ENCODE results near the gene ANKS1A. TPM values are rescaled to one million over a fixed set of nuclear protein-coding genes. Genes with fewer than 3 reads are reported as not detected.
"Not testable (repeated sequence)": the region's sequence is repeated elsewhere in the genome, so short reads cannot be mapped to it uniquely, and the experiment has no call there.

The ANKS1A gene
- total RNA-seq, 3 donors from 2014 or later (not counting 1 experiment from before 2014, with no cell fraction given), result 10.4 to 11.5 (median 10.9) TPM

DNA sequence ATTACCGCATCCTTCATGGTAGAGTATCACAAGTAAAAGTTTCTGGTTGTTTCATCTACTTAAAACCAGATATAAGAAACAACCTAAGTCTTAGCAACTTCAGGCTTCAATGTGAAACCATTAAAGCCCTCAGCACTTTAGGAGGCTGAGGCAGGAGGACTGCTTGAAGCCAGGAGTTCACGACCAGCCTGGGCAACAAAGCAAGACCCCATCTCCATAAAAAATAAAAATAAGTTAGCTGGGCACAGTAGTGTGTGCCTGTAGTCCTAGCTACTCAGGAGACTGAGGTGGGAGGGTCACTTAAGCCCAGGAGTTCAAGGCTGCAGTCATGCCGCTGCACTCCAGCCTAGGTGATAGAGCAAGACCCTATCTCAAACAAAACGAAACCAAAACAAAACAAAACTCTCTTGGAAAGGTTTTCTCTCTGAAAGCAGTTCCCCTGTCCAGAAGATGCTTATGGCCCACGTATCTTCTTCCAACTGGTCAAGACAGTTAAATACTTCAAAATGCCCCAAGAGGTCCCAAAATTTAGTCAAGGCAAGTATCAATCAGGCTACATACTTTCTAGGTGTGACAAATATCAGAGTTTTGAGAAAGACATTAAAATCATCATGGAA is 11.1 kb upstream of the ANKS1A start:
- intact Hi-C loops (cut with micrococcal nuclease), result no loop called here
- H3K4me3 Mint-ChIP-seq, result no peak overlapping the region
- Histone ChIP-seq H3K4me3 (ENCODE audit: low read length) (no peak overlapping the region), H3K4me1 (ENCODE audit: control insufficient read depth, insufficient read depth, low read length) (no peaks in the 10 kb centered on the region), H3K27me3 (ENCODE audit: control insufficient read depth, insufficient read depth, low read length) (no peaks in the 10 kb centered on the region), H3K9me3 (ENCODE audit: control insufficient read depth, insufficient read depth, low read length) (no peaks in the 10 kb centered on the region), H3K27ac (ENCODE audit: low read length) (no peak overlapping the region), H3K36me3 (ENCODE audit: control insufficient read depth, insufficient read depth, low read length) (peaks cover 67% of the 10 kb centered on the region)
- TF ChIP-seq CTCF (IDR thresholded peaks at IDR 0.05), result no peak
- peak overlapping the region; percentile 40 to 61 for H3K27ac Mint-ChIP-seq
- WGBS (ENCODE audit: insufficient coverage), result 98% methylated on average over 4 of the region's 5 CpGs
- H3K27me3 Mint-ChIP-seq (ENCODE audit: low read depth in 2 of 2), result no peaks in the 10 kb centered on the region
- no peaks in the 10 kb centered on the region for H3K9me3 Mint-ChIP-seq
- H3K4me1 Mint-ChIP-seq, result peaks cover 0 to 3% of the 10 kb centered on the region in 2 donors
- no peaks in the 10 kb centered on the region for H3K36me3 Mint-ChIP-seq
- ATAC-seq, result no peak
- no peak for DNase-seq

- Mint-ChIP-seq H3K4me1 (peaks cover 27 to 40% of the 10 kb centered on the region in 2 donors), H3K4me3 (peak overlapping the region; percentile 35), H3K27ac (peak overlapping the region; percentile 25 to 31)
- H3K27ac ChIP-seq (ENCODE audit: low read length); H3K4me3 ChIP-seq (ENCODE audit: low read length); intact Hi-C loops (cut with micrococcal nuclease); ATAC-seq; H3K9me3 ChIP-seq (ENCODE audit: control insufficient read depth, insufficient read depth, low read length); H3K27me3 ChIP-seq (ENCODE audit: control insufficient read depth, insufficient read depth, low read length); H3K36me3 Mint-ChIP-seq; H3K27me3 Mint-ChIP-seq (ENCODE audit: low read depth in 2 of 2); DNase-seq; H3K9me3 Mint-ChIP-seq: not testable (repeated sequence)
- 100% methylated on average over 1 of the region's 1 CpG for WGBS (ENCODE audit: insufficient coverage)
- H3K4me1 ChIP-seq (ENCODE audit: control insufficient read depth, insufficient read depth, low read length), result peaks cover 17% of the 10 kb centered on the region
- H3K36me3 ChIP-seq (ENCODE audit: control insufficient read depth, insufficient read depth, low read length), result peaks cover 21% of the 10 kb centered on the region
These were observed 5.0 kb upstream of the ANKS1A start for GRCh38 chr6:34884073-34884472.

DNA sequence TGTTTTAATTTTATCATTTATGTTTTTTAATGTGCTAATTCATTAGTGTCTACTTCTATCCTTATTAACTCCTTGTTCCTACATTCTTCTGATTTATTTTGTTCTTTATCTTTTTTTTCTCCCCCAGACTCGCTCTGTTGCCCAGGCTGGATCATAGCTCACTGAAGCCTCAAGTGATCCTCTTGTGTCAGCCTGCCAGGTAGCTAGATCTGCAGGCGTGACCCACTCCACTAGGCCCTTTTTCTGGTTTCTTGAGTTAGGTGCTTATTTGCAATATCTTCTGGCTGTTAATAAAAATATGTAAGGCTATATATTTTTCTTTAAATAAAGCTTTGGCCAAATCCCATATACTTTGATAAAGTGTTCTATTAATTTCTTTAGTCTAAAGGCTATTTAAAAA is 4.1 kb upstream of the ANKS1A start:
- H3K4me3 ChIP-seq (ENCODE audit: low read length), result no peak overlapping the region
- ATAC-seq (no peak), DNase-seq (no peak)
- H3K4me1 ChIP-seq (ENCODE audit: control insufficient read depth, insufficient read depth, low read length), result peaks cover 21% of the 10 kb centered on the region
- no peaks in the 10 kb centered on the region for H3K27me3 ChIP-seq (ENCODE audit: control insufficient read depth, insufficient read depth, low read length)
- Mint-ChIP-seq H3K4me1 (peaks cover 30 to 44% of the 10 kb centered on the region in 2 donors), H3K36me3 (no peaks in the 10 kb centered on the region), H3K27me3 (ENCODE audit: low read depth in 2 of 2) (no peaks in the 10 kb centered on the region), H3K4me3 (peak overlapping the region; percentile 54), H3K9me3 (peaks cover 0 to 3% of the 10 kb centered on the region in 2 donors), H3K27ac (peak overlapping the region; percentile 24 to 25)
- intact Hi-C loops (cut with micrococcal nuclease), result no loop called here
- H3K27ac ChIP-seq (ENCODE audit: low read length), result no peak overlapping the region
- TF ChIP-seq CTCF (IDR thresholded peaks at IDR 0.05), result no peak
- peaks cover 13% of the 10 kb centered on the region for H3K36me3 ChIP-seq (ENCODE audit: control insufficient read depth, insufficient read depth, low read length)
- 95% methylated on average over 2 of the region's 2 CpGs for WGBS (ENCODE audit: insufficient coverage)
- H3K9me3 ChIP-seq (ENCODE audit: control insufficient read depth, insufficient read depth, low read length), result no peaks in the 10 kb centered on the region

DNA sequence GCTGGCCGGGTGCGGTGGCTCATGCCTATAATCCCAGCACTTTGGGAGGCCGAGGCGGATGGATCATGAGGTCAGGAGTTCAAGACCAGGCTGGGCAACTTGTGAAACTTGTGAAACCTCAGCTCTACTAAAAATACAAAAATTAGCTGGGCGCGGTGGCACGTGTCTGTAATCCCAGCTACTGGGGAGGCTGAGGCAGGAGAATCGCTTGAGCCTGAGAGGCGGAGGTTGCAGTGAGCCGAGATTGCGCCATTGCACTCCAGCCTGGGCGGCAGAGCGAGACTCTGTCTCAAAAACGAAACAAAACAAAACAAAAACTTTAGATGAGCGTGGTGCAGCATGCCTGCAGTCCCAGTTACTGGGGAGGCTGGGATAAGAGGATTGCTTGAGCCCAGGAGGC is 3.2 kb upstream of the ANKS1A start:
- H3K4me1 ChIP-seq (ENCODE audit: control insufficient read depth, insufficient read depth, low read length), result peaks cover 26% of the 10 kb centered on the region
- WGBS (ENCODE audit: insufficient coverage), result 97% methylated on average over 15 of the region's 15 CpGs
- H3K36me3 Mint-ChIP-seq; H3K27me3 Mint-ChIP-seq (ENCODE audit: low read depth in 2 of 2); ATAC-seq; H3K4me3 ChIP-seq (ENCODE audit: low read length); H3K9me3 ChIP-seq (ENCODE audit: control insufficient read depth, insufficient read depth, low read length); H3K27me3 ChIP-seq (ENCODE audit: control insufficient read depth, insufficient read depth, low read length); H3K27ac ChIP-seq (ENCODE audit: low read length); H3K9me3 Mint-ChIP-seq; DNase-seq; H3K36me3 ChIP-seq (ENCODE audit: control insufficient read depth, insufficient read depth, low read length); intact Hi-C loops (cut with micrococcal nuclease): not testable (repeated sequence)
- Mint-ChIP-seq H3K4me3 (peak overlapping the region; percentile 42), H3K4me1 (peaks cover 38 to 52% of the 10 kb centered on the region in 2 donors), H3K27ac (peak overlapping the region; percentile 24 to 25)

Data from natural killer cell (primary cell).